ENCODE data around the gene MUC6.

The MUC6 gene

GRCh38 chr11:969651-970205, 66.8 kb downstream of the MUC6 start:
- Histone ChIP-seq H2AFZ (ENCODE audit: low read depth, low read length) (no peak overlapping the region), H2BK5ac (ENCODE audit: low read depth, low read length, poor library complexity, severe bottlenecking) (no peak overlapping the region), H2BK15ac (ENCODE audit: low read depth, poor library complexity, severe bottlenecking) (no peak overlapping the region), H3K18ac (ENCODE audit: low read depth in 1 of 2, low read length in 2 of 2) (no peak overlapping the region), H3K27ac (ENCODE audit: low read length, poor library complexity, severe bottlenecking) (no peak overlapping the region), H3K14ac (ENCODE audit: low read length in 2 of 2) (no peak overlapping the region), H2BK120ac (ENCODE audit: low read depth, low read length) (no peak overlapping the region), H3K9ac (ENCODE audit: low read length) (no peak overlapping the region), H3K27me3 (ENCODE audit: control insufficient read depth in 1 of 2, insufficient read depth in 1 of 2, low read length in 2 of 2) (no peaks in the 10 kb centered on the region), H4K91ac (ENCODE audit: low read length) (no peak overlapping the region), H3K4me1 (ENCODE audit: control insufficient read depth, insufficient read depth, low read depth, low read length) (peaks cover 4% of the 10 kb centered on the region), H3K36me3 (ENCODE audit: control insufficient read depth in 1 of 2, insufficient read depth in 2 of 2, low read depth in 1 of 2, low read length in 2 of 2) (peaks cover 45 to 74% of the 10 kb centered on the region in 2 experiments), H3K4me3 (ENCODE audit: insufficient read depth in 1 of 2, low read depth in 1 of 2, low read length in 2 of 2) (no peak overlapping the region), H3K79me1 (replicated peaks; ENCODE audit: low read length, poor library complexity, severe bottlenecking) (peaks cover 55% of the 10 kb centered on the region), H3K4ac (ENCODE audit: low read depth in 1 of 2, low read length in 2 of 2) (no peak overlapping the region), H2BK12ac (ENCODE audit: low read length in 2 of 2) (no peak overlapping the region), H4K8ac (ENCODE audit: low read length) (no peak overlapping the region), H2AK5ac (ENCODE audit: low read length, severe bottlenecking) (no peak overlapping the region), H3K4me2 (ENCODE audit: low read length, poor library complexity, severe bottlenecking) (no peak overlapping the region), H3K23ac (ENCODE audit: low read length in 2 of 2) (no peak overlapping the region), H3K9me3 (ENCODE audit: control insufficient read depth, low read length) (no peaks in the 10 kb centered on the region)
- WGBS = 95% methylated on average over 9 of the region's 9 CpGs
- DNase-seq = no peak

GRCh38 chr11:968822-969221, 67.7 kb downstream of the MUC6 start:
- Histone ChIP-seq H2AK5ac (ENCODE audit: low read length, severe bottlenecking) (no peak overlapping the region), H3K79me1 (replicated peaks; ENCODE audit: low read length, poor library complexity, severe bottlenecking) (peaks cover 57% of the 10 kb centered on the region), H3K14ac (ENCODE audit: low read length in 2 of 2) (no peak overlapping the region), H2AFZ (ENCODE audit: low read depth, low read length) (no peak overlapping the region), H3K4me2 (ENCODE audit: low read length, poor library complexity, severe bottlenecking) (no peak overlapping the region), H4K8ac (ENCODE audit: low read length) (no peak overlapping the region), H3K9me3 (ENCODE audit: control insufficient read depth, low read length) (no peaks in the 10 kb centered on the region), H4K91ac (ENCODE audit: low read length) (no peak overlapping the region), H3K27me3 (ENCODE audit: control insufficient read depth in 1 of 2, insufficient read depth in 1 of 2, low read length in 2 of 2) (no peaks in the 10 kb centered on the region), H3K36me3 (ENCODE audit: control insufficient read depth in 1 of 2, insufficient read depth in 2 of 2, low read depth in 1 of 2, low read length in 2 of 2) (peaks cover 53 to 76% of the 10 kb centered on the region in 2 experiments), H3K4me3 (ENCODE audit: insufficient read depth in 1 of 2, low read depth in 1 of 2, low read length in 2 of 2) (no peak overlapping the region), H3K23ac (ENCODE audit: low read length in 2 of 2) (no peak overlapping the region), H3K27ac (ENCODE audit: low read length, poor library complexity, severe bottlenecking) (no peak overlapping the region), H2BK5ac (ENCODE audit: low read depth, low read length, poor library complexity, severe bottlenecking) (no peak overlapping the region), H2BK15ac (ENCODE audit: low read depth, poor library complexity, severe bottlenecking) (no peak overlapping the region), H3K18ac (ENCODE audit: low read depth in 1 of 2, low read length in 2 of 2) (no peak overlapping the region), H3K4me1 (ENCODE audit: control insufficient read depth, insufficient read depth, low read depth, low read length) (peaks cover 4% of the 10 kb centered on the region), H2BK120ac (ENCODE audit: low read depth, low read length) (no peak overlapping the region), H3K9ac (ENCODE audit: low read length) (peak overlapping the region; percentile 15), H2BK12ac (ENCODE audit: low read length in 2 of 2) (no peak overlapping the region), H3K4ac (ENCODE audit: low read depth in 1 of 2, low read length in 2 of 2) (no peak overlapping the region)
- DNase-seq = no peak
- 98% methylated on average over 14 of the region's 14 CpGs for WGBS

GRCh38 chr11:967995-968751, 68.3 kb downstream of the MUC6 start:
- Histone ChIP-seq H3K4me2 (ENCODE audit: low read length, poor library complexity, severe bottlenecking) (no peak overlapping the region), H4K8ac (ENCODE audit: low read length) (no peak overlapping the region), H3K4me1 (ENCODE audit: control insufficient read depth, insufficient read depth, low read depth, low read length) (peaks cover 4% of the 10 kb centered on the region), H2AK5ac (ENCODE audit: low read length, severe bottlenecking) (no peak overlapping the region), H3K79me1 (replicated peaks; ENCODE audit: low read length, poor library complexity, severe bottlenecking) (peaks cover 55% of the 10 kb centered on the region), H2AFZ (ENCODE audit: low read depth, low read length) (no peak overlapping the region), H3K27me3 (ENCODE audit: control insufficient read depth in 1 of 2, insufficient read depth in 1 of 2, low read length in 2 of 2) (no peaks in the 10 kb centered on the region), H2BK120ac (ENCODE audit: low read depth, low read length) (no peak overlapping the region), H3K27ac (ENCODE audit: low read length, poor library complexity, severe bottlenecking) (no peak overlapping the region), H3K14ac (ENCODE audit: low read length in 2 of 2) (no peak overlapping the region), H2BK12ac (ENCODE audit: low read length in 2 of 2) (no peak overlapping the region), H4K91ac (ENCODE audit: low read length) (no peak overlapping the region), H3K18ac (ENCODE audit: low read depth in 1 of 2, low read length in 2 of 2) (no peak overlapping the region), H3K4ac (ENCODE audit: low read depth in 1 of 2, low read length in 2 of 2) (no peak overlapping the region), H2BK15ac (ENCODE audit: low read depth, poor library complexity, severe bottlenecking) (no peak overlapping the region), H3K4me3 (ENCODE audit: insufficient read depth in 1 of 2, low read depth in 1 of 2, low read length in 2 of 2) (no peak overlapping the region), H3K36me3 (ENCODE audit: control insufficient read depth in 1 of 2, insufficient read depth in 2 of 2, low read depth in 1 of 2, low read length in 2 of 2) (peaks cover 52 to 76% of the 10 kb centered on the region in 2 experiments), H3K9me3 (ENCODE audit: control insufficient read depth, low read length) (no peaks in the 10 kb centered on the region), H3K23ac (ENCODE audit: low read length in 2 of 2) (peak overlapping the region in 1 of 2 experiments; percentile 14), H3K9ac (ENCODE audit: low read length) (peak overlapping the region; percentile 15), H2BK5ac (ENCODE audit: low read depth, low read length, poor library complexity, severe bottlenecking) (no peak overlapping the region)
- no peak for DNase-seq
- 96% methylated on average over 23 of the region's 31 CpGs for WGBS

GRCh38 chr11:965206-965775, 71.2 kb downstream of the MUC6 start:
- Histone ChIP-seq H3K79me1 (replicated peaks; ENCODE audit: low read length, poor library complexity, severe bottlenecking) (peaks cover 41% of the 10 kb centered on the region), H2BK12ac (ENCODE audit: low read length in 2 of 2) (no peak overlapping the region), H2BK120ac (ENCODE audit: low read depth, low read length) (no peak overlapping the region), H4K8ac (ENCODE audit: low read length) (no peak overlapping the region), H3K27me3 (ENCODE audit: control insufficient read depth in 1 of 2, insufficient read depth in 1 of 2, low read length in 2 of 2) (no peaks in the 10 kb centered on the region), H3K36me3 (ENCODE audit: control insufficient read depth in 1 of 2, insufficient read depth in 2 of 2, low read depth in 1 of 2, low read length in 2 of 2) (peaks cover 47 to 74% of the 10 kb centered on the region in 2 experiments), H3K9me3 (ENCODE audit: control insufficient read depth, low read length) (no peaks in the 10 kb centered on the region), H2AK5ac (ENCODE audit: low read length, severe bottlenecking) (no peak overlapping the region), H3K4me1 (ENCODE audit: control insufficient read depth, insufficient read depth, low read depth, low read length) (peaks cover 4% of the 10 kb centered on the region), H3K4ac (ENCODE audit: low read depth in 1 of 2, low read length in 2 of 2) (no peak overlapping the region), H4K91ac (ENCODE audit: low read length) (no peak overlapping the region), H3K4me2 (ENCODE audit: low read length, poor library complexity, severe bottlenecking) (no peak overlapping the region), H3K23ac (ENCODE audit: low read length in 2 of 2) (no peak overlapping the region), H3K27ac (ENCODE audit: low read length, poor library complexity, severe bottlenecking) (no peak overlapping the region), H2AFZ (ENCODE audit: low read depth, low read length) (no peak overlapping the region), H2BK15ac (ENCODE audit: low read depth, poor library complexity, severe bottlenecking) (no peak overlapping the region), H3K4me3 (ENCODE audit: insufficient read depth in 1 of 2, low read depth in 1 of 2, low read length in 2 of 2) (no peak overlapping the region), H3K9ac (ENCODE audit: low read length) (no peak overlapping the region), H3K18ac (ENCODE audit: low read depth in 1 of 2, low read length in 2 of 2) (no peak overlapping the region), H3K14ac (ENCODE audit: low read length in 2 of 2) (no peak overlapping the region), H2BK5ac (ENCODE audit: low read depth, low read length, poor library complexity, severe bottlenecking) (no peak overlapping the region)
- no peak for DNase-seq
- 93% methylated on average over 13 of the region's 13 CpGs for WGBS

All from mesenchymal stem cell (in vitro differentiated cells and primary cell).